Ishikawa (cell line): Measurements from ENCODE around the gene MLH1.

ENCODE experiments used
- CEBPB ChIP-seq: IDR thresholded peaks from 2 replicates; pipeline ENCODE4 v1.6.1; 2012
- EP300 ChIP-seq: IDR thresholded peaks from 2 replicates; pipeline ENCODE4 v1.6.1; 2012; ENCODE audit warnings: borderline replicate concordance

- TF ChIP-seq CEBPB = no peak
- no peak for TF ChIP-seq EP300
Measured at GRCh38 chr3:36945333-36945980, 47.9 kb upstream of the MLH1 start.
